AG08396 (cell line): Measurements from ENCODE around the gene UBXN4.
A peak's percentile ranks its signal among the peaks of the same experiment; 100 is the strongest.
"Not testable (repeated sequence)": the region's sequence is repeated elsewhere in the genome, so short reads cannot be mapped to it uniquely, and the experiment has no call there.

Experiments
- DNase-seq: peaks from one replicate; pipeline ENCODE4 v3.0.0; 2012; ENCODE audit warnings: low spot score, mixed read lengths

The UBXN4 gene

DNA sequence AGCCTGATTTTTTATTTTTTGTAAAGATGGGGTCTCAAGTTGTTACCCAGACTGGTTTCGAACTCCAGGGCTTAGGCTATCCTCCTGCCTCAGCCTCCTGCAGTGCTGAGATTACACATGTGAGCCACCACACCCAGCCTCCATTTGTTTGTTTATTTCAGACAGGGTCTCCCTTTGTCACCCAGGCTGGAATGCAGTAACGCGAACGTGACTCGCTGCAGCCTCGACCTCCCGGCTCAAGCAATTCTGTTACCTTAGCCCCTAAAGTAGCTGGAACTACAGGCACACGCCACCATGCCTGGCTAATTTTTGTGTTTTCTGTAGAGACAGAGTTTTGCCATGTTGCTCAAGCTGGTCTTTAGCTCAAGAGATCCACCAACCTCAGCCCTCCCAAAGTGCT is 27.2 kb downstream of the UBXN4 start:
- DNase-seq: no peak

DNA sequence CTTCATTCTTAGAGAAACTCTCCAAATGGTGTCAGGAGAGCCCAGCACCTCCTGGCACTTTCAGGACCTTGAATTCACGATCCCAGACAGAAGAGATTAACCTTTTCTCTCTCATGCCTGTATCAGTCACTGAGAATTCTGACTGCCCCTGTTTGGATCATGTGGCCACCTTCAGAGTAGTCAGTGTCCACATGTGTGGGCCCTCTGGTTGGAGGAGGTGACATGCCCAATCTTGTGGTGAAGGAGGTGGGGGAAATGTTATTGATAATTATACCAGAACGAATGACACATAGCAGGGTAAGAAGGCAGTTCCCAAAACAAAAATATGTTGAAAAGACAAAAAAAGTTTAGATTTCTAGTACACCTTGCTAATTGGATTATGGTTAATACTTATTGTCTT is 31.7 kb downstream of the UBXN4 start:
- no peak for DNase-seq

DNA sequence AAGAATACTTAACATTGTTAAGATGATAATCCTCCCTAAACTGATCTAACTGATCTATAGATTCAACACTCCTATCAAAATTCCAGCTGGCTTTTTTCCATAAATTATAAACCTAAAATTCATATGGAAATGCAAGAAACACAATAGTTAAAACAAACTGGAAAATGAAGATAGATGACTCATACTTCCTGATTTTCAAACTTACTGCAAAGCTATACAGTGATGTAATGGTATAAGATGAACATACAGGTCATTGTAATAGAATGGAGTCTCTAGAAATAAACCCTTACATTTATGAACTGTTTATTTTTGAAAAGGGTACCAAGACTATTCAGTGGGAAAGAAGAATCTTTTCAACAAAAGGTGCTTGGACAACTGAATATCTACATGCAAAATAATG is 32.3 kb downstream of the UBXN4 start:
- no peak for DNase-seq

DNA sequence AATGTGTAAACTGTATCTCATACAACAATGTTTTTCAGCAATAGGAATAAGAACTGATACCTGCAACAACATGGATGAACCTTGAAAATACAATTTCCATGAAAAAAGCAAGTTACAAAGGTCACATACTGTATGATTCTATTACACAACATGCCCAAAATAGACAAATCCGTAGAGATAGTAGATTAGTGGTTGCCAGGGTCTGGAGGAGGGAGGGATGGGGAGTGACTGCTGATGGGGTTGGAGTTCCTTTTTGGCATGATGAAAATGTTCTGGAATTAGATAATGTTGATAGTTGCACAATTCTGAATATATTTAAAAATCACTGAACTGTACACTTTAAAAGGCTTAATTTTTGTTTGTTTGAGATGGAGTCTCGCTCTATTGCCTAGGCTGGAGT is 33.8 kb downstream of the UBXN4 start:
- DNase-seq: no peak

DNA sequence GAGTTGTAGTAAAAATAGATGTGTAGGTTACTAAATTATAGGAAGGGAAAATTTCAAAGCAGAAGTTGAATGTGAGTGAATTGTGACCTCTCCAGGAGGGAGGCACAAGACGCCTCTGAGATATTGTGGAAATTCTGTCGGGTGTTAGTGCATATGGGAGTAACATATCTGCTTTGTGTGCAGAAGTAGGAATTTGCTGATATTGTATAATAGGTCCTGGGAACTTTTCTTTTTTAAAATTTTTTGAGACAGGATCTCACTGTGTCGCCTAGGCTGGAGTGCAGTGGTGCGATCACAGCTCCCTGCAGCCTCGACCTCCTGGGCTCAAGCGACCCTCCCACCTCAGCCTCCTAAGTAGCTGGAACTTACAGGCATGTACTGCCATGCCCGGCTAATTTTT is 34.7 kb downstream of the UBXN4 start:
- no peak for DNase-seq

DNA sequence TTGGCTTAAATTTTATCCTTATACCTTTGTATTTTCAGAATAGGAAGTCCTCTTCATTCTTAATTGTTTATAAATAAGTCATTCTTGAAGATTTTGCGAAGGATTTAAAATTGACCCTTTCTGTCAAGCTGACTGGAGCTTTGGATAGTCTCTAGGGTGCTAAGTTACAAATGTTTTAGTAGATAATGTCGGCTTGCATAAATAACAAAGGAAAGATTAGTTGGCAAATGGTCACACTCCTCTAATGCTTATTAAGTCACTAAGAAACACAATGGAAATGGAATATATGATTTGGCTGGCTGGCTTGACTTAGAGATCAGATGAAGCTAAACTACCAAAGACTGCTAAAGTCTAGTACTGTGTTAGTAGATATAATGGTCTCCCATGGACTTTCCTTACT is 40.6 kb downstream of the UBXN4 start:
- no peak for DNase-seq

DNA sequence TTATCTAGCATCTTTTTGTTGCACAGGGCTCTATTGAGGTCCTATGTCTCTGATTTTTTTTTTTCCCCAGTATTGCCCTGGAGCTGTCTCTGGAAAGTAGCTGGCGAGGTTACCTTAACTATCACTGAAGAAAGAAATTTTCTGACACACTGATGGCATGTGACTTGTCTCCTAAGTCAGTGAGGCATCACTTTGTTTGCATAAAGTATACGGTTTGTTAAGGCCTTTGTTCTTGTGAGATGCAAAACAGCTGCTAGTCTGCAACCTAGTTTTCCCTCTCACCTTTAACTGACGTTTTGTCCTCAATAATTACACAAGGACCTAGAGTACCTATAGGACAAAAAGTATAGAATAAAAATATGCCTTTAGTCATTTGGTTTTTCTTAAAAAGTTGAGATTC is 41.8 kb downstream of the UBXN4 start:
- DNase-seq: no peak

DNA sequence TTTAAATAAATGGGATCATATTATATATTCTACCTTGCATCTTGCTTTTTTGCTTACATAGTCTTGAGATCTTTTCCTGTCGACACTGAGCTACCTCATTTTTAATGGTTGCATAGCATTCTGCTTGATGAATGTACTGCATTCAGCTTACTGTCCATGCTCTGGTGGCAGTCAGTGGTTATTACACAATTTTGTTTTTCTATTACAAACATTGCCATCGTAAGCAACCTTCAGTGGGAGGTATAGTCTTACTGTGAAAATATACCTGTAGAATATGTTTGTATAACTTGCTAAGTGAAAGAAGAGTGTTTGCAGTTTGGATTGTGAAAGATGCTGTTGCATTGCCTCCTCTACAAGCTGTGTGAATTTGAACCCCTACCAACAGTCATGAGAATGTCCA is 43.4 kb downstream of the UBXN4 start:
- no peak for DNase-seq

DNA sequence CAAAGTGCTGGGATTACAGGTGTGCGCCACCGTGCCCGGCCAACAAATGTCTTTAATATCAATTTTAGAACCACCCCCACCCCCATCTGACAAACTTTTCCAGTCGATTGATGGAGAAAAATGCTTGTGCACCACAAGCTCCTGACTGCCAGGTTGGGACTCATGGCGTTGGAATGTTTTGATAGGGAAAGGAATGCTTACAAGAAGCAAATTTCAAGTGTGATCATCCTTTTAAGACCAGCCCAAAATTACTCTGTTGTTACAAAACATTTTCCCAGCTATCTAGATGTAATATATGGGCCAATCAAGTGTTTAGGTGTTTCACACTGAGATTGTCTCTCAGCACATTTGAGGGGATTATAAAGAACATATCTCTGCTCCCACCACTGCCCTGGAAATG is 45.2 kb downstream of the UBXN4 start:
- DNase-seq: peak; percentile 68

DNA sequence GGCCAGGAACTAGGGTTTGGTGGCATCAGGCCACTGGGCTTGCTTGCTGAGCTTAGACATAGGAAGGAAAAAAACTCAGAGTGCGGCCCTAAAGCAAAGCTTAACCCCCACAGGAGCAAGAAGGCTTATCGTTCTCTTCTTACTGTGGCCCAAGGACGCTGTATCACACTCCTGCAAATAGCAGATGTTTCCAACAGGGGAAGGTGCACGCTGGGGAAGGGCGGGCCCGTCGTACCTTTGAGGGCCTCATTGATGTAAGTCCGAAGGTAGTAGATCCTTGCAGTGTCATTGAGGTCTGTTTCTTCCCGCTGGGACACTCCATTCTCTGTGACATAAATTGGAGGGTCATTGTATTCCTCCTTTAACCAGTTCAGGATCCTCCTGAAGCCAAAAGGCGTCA is 48.8 kb downstream of the UBXN4 start:
- no peak for DNase-seq

DNA sequence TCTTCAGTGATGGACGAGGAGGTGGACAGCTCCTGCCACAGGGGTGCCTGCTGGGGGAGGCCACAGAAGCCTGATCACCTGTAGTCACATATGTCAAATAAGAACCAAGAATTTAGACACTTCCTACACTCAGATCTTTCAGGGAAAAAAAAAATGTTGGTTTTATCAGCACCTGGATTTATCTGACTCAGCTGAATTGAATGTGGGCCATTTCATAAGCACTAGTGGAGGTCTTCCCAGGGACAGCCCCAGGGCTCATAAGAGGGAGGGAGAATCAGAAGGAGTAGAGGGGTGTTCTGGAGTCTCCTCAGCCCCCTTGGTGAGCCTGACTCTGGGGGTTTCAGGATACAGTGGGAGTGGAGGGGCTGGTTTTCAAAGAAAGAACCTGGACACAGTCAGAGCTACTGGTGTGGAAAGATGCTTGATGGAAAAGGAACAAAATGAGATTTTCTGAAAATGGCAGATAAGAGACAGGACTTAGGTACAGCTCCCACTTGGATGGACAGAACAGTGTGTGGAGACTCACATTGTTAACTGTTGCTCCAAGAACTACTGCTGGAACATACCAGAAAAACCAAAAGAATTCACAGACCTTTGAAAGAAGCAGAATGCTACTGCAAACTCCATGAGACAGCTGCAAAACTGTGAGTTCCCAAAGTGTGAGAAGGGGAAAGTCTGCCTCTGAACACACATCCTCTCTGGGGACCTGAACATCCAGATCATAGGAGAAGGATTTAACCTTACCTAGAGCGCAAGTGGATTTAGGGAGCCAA is 49.9 kb downstream of the UBXN4 start:
- no peak for DNase-seq

DNA sequence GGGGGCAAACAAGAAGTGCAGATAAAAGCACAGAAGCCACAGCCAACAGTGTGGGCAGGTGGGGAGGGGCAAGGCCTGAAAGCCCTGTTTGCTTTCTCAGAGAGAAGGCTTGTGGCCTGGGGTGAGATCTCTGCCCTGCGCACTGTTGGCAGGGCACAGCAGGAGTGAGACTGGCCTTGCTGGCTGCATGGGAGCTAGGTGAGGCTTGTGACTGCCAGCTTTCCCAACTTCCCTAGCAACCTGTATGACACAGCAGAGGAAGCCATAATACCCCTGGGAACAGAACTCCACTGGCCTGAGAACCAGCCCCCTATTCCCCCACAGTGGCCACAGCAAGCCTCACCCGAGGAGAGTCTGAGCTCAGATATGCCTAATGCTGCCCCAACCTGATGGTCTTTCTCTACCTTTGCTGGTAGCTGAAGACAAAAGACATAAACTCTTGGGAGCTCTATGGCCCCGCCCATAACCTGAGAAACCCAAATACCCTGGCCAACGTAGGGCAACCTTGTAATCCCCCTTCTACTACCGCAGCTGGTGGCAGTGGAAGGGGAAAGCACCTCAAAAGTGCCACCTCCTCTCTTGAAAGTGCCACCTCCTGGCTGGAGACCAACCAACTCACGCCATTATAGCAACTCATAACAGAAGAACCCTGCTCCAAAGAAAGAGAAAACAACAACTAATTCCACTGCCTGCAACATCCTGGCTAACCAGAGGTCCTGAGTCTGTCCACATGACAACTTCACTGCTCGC is 50.9 kb downstream of the UBXN4 start:
- no peak for DNase-seq

DNA sequence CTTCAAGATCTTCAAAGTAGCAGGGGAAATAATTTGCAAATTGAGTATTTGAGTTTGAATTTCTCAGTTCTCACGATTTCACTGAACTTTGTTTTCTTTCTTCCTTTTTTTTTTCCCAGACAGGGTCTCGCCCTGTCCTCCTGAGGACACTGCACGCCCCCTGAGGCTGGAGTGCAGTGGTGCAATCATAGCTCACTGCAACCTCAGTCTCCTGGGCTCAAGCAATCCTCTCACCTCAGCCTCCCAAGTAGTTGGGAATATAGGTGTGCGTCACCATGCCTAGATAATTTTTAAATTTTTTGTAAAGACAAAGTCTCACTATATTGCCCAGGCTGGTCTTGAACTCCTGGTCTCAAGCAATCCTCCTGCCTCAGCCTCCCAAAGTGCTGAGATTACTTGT is 54.0 kb downstream of the UBXN4 start:
- DNase-seq: not testable (repeated sequence)

DNA sequence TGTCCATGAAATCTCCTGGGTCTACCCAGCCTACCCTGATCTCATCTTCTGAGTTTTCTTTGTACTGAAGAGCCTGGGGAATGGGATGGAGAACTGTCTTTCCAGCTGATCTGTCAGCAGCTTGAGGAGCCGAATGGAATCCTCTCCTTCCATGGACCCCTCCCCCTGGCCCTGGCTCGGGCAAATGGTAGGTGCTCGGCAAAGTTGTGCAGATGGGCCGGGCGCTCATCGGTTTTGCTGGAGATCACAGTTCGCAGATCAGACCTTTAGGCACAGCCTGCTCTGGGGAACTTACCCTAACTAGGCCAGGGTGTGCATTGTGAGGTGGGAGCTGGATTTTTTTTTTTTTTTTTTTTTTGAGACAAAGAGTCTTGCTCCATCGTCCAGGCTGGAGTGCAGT is 55.0 kb downstream of the UBXN4 start:
- no peak for DNase-seq

DNA sequence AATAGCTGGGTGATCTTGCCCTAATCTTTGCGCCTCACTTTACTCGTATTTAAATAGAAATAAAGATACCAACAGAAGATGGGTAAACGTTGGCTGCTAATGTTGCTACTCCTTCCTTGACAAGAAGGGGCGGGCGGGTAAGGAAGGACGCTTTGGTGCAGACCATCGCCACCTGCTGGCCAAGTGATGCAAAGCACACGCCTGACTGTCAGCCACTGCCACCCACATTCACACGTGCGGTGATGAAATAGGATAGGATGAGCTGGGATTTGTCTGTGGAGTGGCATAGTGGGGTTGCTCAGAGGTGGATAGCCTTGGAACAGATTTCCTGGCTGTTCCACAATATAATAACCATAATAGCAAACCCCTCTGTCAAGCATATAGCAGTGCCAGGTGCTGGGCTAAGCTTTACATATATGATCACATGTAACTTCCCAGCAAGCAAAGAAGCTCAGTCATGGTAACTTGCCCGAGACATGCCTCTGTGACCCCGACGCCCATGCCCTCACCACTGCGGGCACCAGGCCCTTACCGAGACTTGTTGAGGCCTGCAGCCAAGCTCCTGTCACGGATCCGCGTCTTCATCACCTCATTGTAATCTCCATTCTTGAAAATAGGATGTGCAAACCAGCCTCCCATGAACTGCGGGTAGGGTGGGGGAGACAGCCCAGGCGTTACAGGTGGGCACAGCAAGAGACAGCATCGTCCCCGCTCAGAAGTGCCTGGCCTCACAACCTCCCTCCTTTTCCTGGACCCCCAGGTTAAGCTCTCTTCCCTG is 56.0 kb downstream of the UBXN4 start:
- peak; percentile 89 for DNase-seq

DNA sequence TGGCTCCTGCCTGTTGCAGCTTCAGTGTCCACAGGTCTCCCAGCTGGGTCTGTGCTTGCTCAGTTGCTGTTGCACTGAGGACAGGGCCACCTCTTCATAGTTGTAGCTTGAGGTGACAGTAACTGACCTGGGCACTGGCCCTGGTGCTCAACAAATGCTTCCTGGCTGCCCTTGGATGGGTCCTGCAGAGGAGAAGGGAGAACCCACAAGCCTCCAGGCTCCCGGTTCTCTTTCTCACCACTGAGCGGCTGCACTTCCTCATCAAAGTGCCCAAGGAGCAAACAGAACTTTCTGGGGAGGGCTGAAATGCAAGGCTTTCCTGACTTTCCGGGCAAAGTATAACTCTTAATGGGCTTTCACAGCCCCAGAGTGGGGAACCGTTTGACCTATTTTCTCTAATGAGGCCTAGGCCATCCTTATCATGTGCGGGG is 56.6 kb downstream of the UBXN4 start:
- no peak for DNase-seq

DNA sequence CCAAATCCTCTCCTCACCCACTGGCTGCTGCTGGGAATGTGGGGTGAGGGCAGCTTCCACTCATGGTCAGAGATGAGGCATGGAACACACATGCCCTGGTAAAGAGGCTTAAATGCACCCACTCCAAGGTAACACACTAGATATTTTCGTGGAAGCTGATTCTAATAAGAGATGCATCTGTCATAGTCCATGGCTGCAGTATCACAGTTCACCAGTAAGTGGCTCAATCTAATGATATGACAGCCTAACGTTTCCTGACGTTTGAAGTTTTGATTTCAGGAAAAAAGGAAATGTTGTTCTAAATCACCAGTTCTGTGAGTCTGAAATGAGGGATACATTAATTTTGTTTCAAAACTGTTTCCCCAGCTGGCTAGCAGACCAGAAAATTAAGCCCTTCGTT is 57.1 kb downstream of the UBXN4 start:
- DNase-seq: no peak

DNA sequence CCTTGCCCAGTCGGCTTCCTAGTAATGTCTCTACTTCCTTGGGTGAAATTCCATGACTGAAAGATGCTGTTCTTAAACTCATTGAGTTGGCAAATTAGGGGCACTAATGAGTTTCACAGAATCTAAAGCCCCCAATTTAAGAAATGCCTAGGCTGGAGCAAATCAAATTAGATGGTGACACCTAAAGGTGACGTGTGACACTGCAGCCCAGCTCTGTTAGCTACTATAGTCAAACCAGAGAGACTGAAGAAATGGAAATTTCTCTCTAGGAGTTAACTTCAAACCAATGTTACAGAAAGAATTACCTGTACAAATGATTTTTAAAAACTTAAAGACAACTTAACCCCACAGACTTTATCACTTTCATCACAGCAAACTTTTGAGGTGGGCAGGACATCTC is 58.1 kb downstream of the UBXN4 start:
- no peak for DNase-seq

DNA sequence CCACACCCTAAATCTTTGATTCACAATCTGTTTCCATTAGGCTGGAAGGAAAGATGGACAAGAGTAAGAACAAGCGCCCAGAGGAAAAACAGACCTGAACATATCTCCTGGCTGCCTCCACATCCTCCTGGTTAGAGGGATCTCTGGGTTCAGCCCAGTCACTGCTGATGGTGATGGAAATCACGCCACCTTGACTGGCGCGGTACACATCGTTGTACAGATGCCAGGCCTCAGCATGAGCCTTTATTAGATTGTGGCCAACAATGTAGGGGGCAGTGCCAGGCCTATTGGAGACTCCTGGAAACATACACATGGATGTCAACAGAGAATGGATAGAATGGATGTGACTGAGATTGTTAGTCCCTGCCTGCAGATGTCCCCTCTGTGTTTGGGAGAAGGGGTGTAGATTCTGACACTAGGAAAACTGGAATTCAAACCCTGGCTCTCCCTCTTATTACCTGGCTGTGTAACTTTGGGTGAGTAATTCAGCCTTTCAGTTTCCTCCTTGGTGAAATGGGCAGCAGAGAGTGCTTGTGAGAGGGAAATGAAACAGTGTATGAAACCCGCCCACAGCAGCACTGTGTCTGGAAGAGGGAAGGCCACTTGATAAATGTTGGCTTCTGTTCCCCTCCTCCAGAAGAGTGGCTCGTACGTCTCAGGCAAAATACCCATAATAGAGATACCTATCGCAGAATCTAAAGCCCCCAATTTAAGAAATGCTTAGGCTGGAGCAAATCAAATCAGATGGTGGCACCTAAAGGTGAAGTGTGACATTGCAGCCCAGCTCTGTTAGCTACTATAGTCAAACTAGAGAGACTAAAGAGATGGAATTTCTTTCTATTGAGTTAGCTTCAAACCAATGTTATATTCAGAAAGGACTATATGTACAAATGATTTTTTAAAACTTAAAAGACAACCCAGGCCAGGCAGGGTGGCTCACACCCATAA is 59.1 kb downstream of the UBXN4 start:
- no peak for DNase-seq

DNA sequence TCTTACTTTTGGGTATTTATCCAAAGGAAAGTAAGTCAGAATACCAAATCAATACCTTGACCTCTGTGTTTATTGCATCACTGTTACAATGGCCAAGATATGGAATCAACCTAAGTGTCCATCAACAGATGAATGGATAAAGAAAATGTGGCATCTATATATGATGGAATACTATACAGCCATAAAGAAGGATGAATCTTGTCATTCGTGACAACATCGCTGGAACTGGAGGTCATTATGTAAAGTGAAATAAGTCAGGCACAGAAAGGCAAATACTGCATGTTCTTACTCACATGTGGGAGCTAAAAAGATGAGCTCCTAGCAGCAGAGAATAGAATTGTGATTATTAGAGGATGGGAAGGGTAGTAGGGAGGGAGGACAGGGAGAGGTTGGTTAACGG is 60.7 kb downstream of the UBXN4 start:
- DNase-seq: no peak

DNA sequence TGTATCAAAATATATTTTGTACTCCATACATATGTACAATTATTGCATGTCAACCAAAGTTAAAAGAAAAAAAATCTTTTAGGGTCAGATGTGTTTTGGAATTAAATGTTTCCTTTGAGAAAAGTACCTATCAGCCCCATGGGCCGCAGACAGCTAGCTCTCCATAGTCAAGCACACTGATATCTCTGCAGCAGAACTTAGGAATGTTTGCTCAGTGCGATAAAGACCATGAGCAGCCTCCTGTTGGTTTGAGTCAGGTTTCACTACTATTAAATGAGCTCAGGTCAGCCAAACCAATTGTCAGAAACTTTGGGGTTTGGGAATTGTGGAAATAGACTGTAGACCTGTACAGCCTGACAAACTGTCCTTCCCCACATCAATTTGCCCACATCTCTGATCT is 61.6 kb downstream of the UBXN4 start:
- no peak for DNase-seq

DNA sequence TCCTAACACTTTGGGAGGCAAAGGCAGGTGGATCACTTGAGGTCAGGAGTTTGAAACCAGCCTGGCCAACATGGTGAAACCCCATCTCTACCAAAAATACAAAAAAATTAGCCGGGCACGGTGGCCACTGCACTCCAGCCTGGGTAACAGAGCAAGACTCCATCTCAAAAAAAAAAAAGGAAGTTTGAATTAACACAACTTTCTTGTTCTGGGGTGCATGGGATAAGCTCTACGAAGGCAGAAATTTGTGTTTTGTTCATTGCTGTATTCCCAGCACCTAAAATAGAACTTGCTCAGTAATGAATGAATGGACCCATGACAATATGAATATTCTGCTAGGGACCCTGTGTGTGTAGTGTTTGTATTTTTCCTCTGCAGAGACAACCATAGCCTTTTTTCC is 66.2 kb downstream of the UBXN4 start:
- DNase-seq: not testable (repeated sequence)
